Measurements from ENCODE around the gene PSME3IP1. TPM values are rescaled to one million over a fixed set of nuclear protein-coding genes. Genes with fewer than 3 reads are reported as not detected.

The PSME3IP1 gene
- total RNA-seq, 4 donors from 2014 or later: 55.7 to 308 (median 109) TPM

GRCh38 chr16:57231821-57232350, 46.0 kb upstream of the PSME3IP1 start:
- TF ChIP-seq POLR2A (IDR thresholded peaks at IDR 0.05) (no peak), CTCF (IDR thresholded peaks at IDR 0.05) (no peak)
- Histone ChIP-seq H3K27me3 (no peaks in the 10 kb centered on the region), H3K4me3 (no peak overlapping the region), H3K4me1 (no peaks in the 10 kb centered on the region), H3K9me3 (no peaks in the 10 kb centered on the region), H3K27ac (no peak overlapping the region), H3K36me3 (peaks cover 0 to 95% (median 0%) of the 10 kb centered on the region in 3 donors)
- no peak for DNase-seq

- DNase-seq: no peak
- no peak for TF ChIP-seq CTCF (IDR thresholded peaks at IDR 0.05)
- no peak for TF ChIP-seq POLR2A (IDR thresholded peaks at IDR 0.05)
- no peaks in the 10 kb centered on the region for H3K9me3 ChIP-seq
- no peak overlapping the region for H3K27ac ChIP-seq
- no peak overlapping the region for H3K4me3 ChIP-seq
- H3K4me1 ChIP-seq: no peaks in the 10 kb centered on the region
- no peaks in the 10 kb centered on the region for H3K27me3 ChIP-seq
- H3K36me3 ChIP-seq: peaks cover 0 to 95% (median 0%) of the 10 kb centered on the region in 3 donors
These were observed 43.2 kb upstream of the PSME3IP1 start for GRCh38 chr16:57229079-57229478.

GRCh38 chr16:57226701-57227621, 41.1 kb upstream of the PSME3IP1 start:
- TF ChIP-seq CTCF (IDR thresholded peaks at IDR 0.05): no peak
- no peak for TF ChIP-seq POLR2A (IDR thresholded peaks at IDR 0.05)
- DNase-seq: no peak

GRCh38 chr16:57225978-57226377, 40.1 kb upstream of the PSME3IP1 start:
- DNase-seq: no peak
- TF ChIP-seq POLR2A (IDR thresholded peaks at IDR 0.05): no peak
- TF ChIP-seq CTCF (IDR thresholded peaks at IDR 0.05): no peak
- Histone ChIP-seq H3K27me3 (no peaks in the 10 kb centered on the region), H3K27ac (no peak overlapping the region), H3K4me1 (no peaks in the 10 kb centered on the region), H3K9me3 (no peaks in the 10 kb centered on the region), H3K36me3 (peaks cover 0 to 95% (median 0%) of the 10 kb centered on the region in 3 donors), H3K4me3 (no peak overlapping the region)

More at GRCh38 chr16:57226701-57227621, 41.1 kb upstream of the PSME3IP1 start:
- no peak overlapping the region for H3K27ac ChIP-seq
- no peaks in the 10 kb centered on the region for H3K4me1 ChIP-seq
- no peak overlapping the region for H3K4me3 ChIP-seq
- H3K27me3 ChIP-seq: no peaks in the 10 kb centered on the region
- H3K36me3 ChIP-seq: peaks cover 0 to 95% (median 0%) of the 10 kb centered on the region in 3 donors
- no peaks in the 10 kb centered on the region for H3K9me3 ChIP-seq

GRCh38 chr16:57224651-57225335, 39.0 kb upstream of the PSME3IP1 start:
- peaks cover 0 to 92% (median 0%) of the 10 kb centered on the region in 3 donors for H3K36me3 ChIP-seq
- no peak overlapping the region for H3K27ac ChIP-seq
- no peaks in the 10 kb centered on the region for H3K9me3 ChIP-seq
- TF ChIP-seq CTCF (IDR thresholded peaks at IDR 0.05): no peak
- no peak for TF ChIP-seq POLR2A (IDR thresholded peaks at IDR 0.05)
- H3K27me3 ChIP-seq: no peaks in the 10 kb centered on the region
- no peak overlapping the region for H3K4me3 ChIP-seq
- no peaks in the 10 kb centered on the region for H3K4me1 ChIP-seq
- no peak for DNase-seq
